Prostate gland (tissue), 2 donors: ENCODE measurements around the gene KRTAP1-5. TPM values are rescaled to one million over a fixed set of nuclear protein-coding genes. Genes with fewer than 3 reads are reported as not detected.
"Not testable (repeated sequence)": the region's sequence is repeated elsewhere in the genome, so short reads cannot be mapped to it uniquely, and the experiment has no call there.

Experiments used
- DNase-seq: peaks from one replicate; pipeline ENCODE4 v3.0.0-alpha.2; 2019; ENCODE audit warnings: low spot score
- H3K27ac ChIP-seq, 2 donors: fragments of 200-600 bp; sonication (generic); 2 replicates each; pipeline ENCODE4 v1.5.1; 2017 to 2019
- H3K27me3 ChIP-seq: fragments of 200-600 bp; sonication (generic); replicated peaks from 2 replicates; pipeline ENCODE4 v1.5.1; 2019; ENCODE audit not compliant: insufficient read depth
- H3K36me3 ChIP-seq, 2 donors: fragments of 200-600 bp; sonication (generic); 1 replicate in 1 of 2; 2 replicates in 1 of 2; pipeline versions ENCODE4 v1.5.1 to v1.8.1; 2017 to 2019
- H3K4me1 ChIP-seq: fragments of 200-600 bp; sonication (generic); replicated peaks from 2 replicates; pipeline ENCODE4 v1.5.1; 2019
- H3K4me3 ChIP-seq, 2 donors: fragments of 200-600 bp; sonication (generic); 2 replicates each; pipeline ENCODE4 v1.5.1; 2017 to 2019
- H3K9me3 ChIP-seq: fragments of 200-600 bp; sonication (generic); 2 replicates; pipeline ENCODE4 v1.5.1; 2017
- POLR2A ChIP-seq: fragments of 450-650 bp; IDR thresholded peaks from one replicate; pipeline ENCODE4 v1.6.1; 2016; ENCODE audit warnings: antibody characterized with exemption, mild to moderate bottlenecking
- POLR2AphosphoS5 ChIP-seq: sonication (generic); formaldehyde crosslinking; IDR thresholded peaks from one replicate; pipeline ENCODE4 v1.6.1; 2017; ENCODE audit warnings: antibody characterized with exemption
- WGBS: methylation state at CpG from one replicate; pipeline ENCODE4 v1.1.5; 2018; 5-methylcytosine and 5-hydroxymethylcytosine counted together
- intact Hi-C: fragments of 100-400 bp; cut with DNase I; formaldehyde crosslinking; loops from one replicate; pipeline ENCODE4 v1.14.2; 2022
- total RNA-seq, 2 donors: library from RNA; depleted of rRNA; stranded (reverse); fragments of >200 nt; gene quantifications; one replicate each; pipeline ENCODE4 v1.1.0, GENCODE V29; 2016
- TF ChIP-seq, protein P1 (sequence below), 4 experiments: fragments of 200-600 bp in 2 of 4; fragments of 450-650 bp in 2 of 4; sonication (generic) in 2 of 4; IDR thresholded peaks; 1 replicate in 3 of 4; 2 replicates in 1 of 4; pipeline ENCODE4 v1.5.1; 2016 to 2019; ENCODE audit warnings: antibody characterized with exemption in 4 of 4, mild to moderate bottlenecking in 2 of 4, moderate library complexity in 2 of 4

The KRTAP1-5 gene
- total RNA-seq, 2 donors from 2014 or later = 0.51 TPM; not detected in 1

DNA sequence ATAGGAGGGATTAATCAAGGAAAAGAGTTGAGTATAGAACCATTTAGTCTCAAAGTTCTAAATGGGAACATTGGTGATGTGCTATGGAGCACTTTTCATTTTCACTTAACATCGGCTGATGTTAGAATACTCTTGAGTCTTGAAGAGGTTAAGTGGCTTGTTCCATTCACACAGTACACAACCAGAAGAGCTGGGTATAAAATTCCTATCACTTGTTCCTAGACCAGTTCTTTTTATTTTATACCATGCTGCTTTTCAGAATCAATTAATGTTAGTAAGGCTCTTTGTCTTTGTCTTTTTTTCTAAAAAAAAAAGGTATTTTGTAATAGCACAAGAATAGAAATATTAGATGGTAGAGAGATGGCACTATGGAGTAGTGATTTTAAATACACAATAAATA is 15.9 kb upstream of the KRTAP1-5 start:
- Histone ChIP-seq H3K9me3 (no peaks in the 10 kb centered on the region), H3K27ac (no peak overlapping the region), H3K27me3 (no peaks in the 10 kb centered on the region), H3K4me3 (no peak overlapping the region), H3K4me1 (no peaks in the 10 kb centered on the region), H3K36me3 (no peaks in the 10 kb centered on the region)
- intact Hi-C loops = no loop called here
- no peak for DNase-seq
- 88% methylated on average over 1 of the region's 1 CpG for WGBS
- TF ChIP-seq, protein P1, sequence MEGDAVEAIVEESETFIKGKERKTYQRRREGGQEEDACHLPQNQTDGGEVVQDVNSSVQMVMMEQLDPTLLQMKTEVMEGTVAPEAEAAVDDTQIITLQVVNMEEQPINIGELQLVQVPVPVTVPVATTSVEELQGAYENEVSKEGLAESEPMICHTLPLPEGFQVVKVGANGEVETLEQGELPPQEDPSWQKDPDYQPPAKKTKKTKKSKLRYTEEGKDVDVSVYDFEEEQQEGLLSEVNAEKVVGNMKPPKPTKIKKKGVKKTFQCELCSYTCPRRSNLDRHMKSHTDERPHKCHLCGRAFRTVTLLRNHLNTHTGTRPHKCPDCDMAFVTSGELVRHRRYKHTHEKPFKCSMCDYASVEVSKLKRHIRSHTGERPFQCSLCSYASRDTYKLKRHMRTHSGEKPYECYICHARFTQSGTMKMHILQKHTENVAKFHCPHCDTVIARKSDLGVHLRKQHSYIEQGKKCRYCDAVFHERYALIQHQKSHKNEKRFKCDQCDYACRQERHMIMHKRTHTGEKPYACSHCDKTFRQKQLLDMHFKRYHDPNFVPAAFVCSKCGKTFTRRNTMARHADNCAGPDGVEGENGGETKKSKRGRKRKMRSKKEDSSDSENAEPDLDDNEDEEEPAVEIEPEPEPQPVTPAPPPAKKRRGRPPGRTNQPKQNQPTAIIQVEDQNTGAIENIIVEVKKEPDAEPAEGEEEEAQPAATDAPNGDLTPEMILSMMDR (IDR thresholded peaks at IDR 0.05) = no peak
- no peak for TF ChIP-seq POLR2AphosphoS5
- no peak for TF ChIP-seq POLR2A

DNA sequence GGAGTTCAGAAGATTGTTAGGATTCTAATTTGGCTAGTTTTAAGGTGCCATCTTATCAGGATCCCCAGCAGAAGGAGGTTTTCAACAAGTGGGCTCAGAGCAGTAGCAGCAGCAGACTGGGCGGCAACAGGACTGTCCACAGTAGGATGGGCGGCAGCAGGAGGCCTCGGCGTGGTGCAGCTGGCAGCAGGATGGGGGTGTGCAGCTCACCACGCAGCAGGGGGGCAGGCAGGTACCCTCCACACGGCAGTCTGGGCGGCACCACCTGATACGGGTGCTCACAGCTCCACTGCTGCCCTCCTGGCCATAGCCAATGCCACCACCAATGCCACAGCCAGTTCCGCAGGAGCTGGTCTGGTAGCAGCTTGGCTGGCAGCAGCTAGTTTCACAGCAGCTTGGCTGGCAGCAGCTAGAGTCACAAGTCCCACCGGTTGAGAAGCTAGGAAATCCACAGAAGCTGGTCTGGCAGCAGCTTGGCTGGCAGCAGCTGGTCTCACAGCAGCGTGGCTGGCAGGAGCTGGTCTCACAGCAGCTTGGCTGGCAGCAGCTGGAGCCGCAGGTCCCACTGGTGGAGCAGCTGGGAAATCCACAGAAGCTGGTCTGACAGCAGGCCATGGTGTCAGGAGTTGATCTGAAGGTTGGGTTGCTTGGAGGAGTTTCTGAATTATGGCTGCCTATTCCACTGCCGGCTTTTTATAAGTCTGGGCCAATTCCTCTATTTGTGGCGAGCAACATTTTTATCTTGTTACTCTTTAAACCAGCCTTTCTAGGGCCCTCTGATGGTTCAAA is 14.0 kb upstream of the KRTAP1-5 start, which contains the start of gene KRTAP1-1:
KRTAP1-1 (minus strand) TSS at position 668 of the 789 bp plus-strand sequence; CDS start at position 615, 53 bp downstream.
- H3K36me3 ChIP-seq, H3K27me3 ChIP-seq, H3K4me3 ChIP-seq, intact Hi-C loops, H3K27ac ChIP-seq, H3K4me1 ChIP-seq, H3K9me3 ChIP-seq: not testable (repeated sequence)
- 52% methylated on average over 12 of the region's 14 CpGs for WGBS
- peak; percentile 50 for DNase-seq

DNA sequence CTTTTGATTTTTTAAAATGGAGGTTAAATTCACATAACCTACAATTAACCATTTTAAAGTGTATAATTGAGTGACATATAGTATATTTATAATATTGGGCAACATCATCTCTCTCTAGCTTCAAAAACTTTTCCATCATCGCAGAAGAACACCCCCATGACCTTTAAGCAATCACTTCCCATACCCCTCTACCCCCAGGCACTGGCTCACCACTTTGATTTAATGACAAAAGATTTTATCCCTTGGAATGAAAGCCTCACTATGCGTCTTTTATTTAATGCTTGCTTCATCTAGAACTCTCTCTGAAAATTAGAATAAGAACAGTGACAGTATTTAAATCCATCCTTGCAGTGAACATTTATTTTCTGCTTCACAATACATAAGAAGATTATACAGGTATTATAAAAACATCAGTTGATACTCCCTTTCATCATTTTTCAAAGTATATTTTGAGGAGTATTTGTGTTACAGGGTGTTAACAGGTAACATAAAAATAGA is 10.9 kb upstream of the KRTAP1-5 start:
- no peaks in the 10 kb centered on the region for H3K27me3 ChIP-seq
- TF ChIP-seq, protein P1 (IDR thresholded peaks at IDR 0.05) = no peak
- no peak for TF ChIP-seq POLR2AphosphoS5
- TF ChIP-seq POLR2A = no peak

DNA sequence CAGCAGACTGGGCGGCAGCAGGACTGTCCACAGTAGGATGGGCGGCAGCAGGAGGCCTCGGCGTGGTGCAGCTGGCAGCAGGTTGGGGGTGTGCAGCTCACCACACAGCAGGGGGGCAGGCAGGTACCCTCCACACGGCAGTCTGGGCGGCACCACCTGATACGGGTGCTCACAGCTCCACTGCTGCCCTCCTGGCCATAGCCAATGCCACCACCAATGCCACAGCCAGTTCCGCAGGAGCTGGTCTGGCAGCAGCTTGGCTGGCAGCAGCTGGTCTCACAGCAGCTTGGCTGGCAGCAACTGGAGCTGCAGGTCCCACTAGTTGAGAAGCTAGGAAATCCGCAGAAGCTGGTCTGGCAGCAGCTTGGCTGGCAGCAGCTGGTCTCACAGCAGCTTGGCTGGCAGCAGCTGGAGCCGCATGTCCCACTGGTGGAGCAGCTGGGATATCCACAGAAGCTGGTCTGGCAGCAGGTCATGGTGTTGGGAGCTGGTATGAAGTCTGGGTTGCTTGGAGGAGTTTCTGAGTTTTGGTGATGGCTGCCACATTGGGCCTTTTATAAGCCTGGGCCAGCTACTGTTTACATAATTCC is 7.4 kb upstream of the KRTAP1-5 start, which contains the start of gene KRTAP1-3:
KRTAP1-3 (minus strand) TSS at position 529 of the 590 bp plus-strand sequence; CDS start at position 476, 53 bp downstream.
- DNase-seq, H3K4me3 ChIP-seq, H3K4me1 ChIP-seq, H3K27ac ChIP-seq, H3K9me3 ChIP-seq, intact Hi-C loops, H3K36me3 ChIP-seq, H3K27me3 ChIP-seq: not testable (repeated sequence)
- 69% methylated on average over 10 of the region's 10 CpGs for WGBS

More for the DNA sequence above, 10.9 kb upstream of the KRTAP1-5 start:
- Histone ChIP-seq H3K9me3 (no peaks in the 10 kb centered on the region), H3K36me3 (no peaks in the 10 kb centered on the region), H3K4me1 (no peaks in the 10 kb centered on the region), H3K27ac (no peak overlapping the region), H3K4me3 (no peak overlapping the region)
- intact Hi-C loops = no loop called here
- DNase-seq = no peak
- 89% methylated on average over 2 of the region's 2 CpGs for WGBS

DNA sequence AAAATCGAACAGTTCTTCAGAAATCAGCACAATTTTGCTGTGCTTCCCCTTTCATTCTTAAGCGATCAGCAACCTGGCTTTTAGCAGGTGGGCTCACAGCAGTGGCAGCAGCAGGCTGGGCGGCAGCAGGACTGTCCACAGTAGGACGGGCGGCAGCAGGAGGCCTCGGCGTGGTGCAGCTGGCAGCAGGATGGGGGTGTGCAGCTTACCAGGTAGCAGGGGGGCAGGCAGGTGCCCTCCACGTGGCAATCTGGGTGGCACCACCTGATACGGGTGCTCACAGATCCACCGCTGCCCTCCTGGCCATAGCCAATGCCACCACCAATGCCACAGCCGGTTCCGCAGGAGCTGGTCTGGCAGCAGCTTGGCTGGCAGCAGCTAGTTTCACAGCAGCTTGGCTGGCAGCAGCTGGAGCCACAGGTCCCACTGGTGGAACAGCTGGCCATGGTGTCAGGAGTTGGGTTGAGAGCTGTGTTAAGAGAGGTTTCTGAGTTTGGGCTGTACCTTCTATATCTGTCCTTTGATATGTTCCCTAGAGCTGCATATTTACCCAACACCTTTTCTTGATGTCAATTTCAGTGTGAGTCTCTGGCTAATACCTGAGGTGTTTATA is 2.7 kb upstream of the KRTAP1-5 start, which contains the start of gene KRTAP1-4:
KRTAP1-4 (minus strand) TSS at position 563 of the 613 bp plus-strand sequence; CDS start at position 446, 117 bp downstream.
- TF ChIP-seq, protein P1 (IDR thresholded peaks at IDR 0.05) = no peak
- TF ChIP-seq POLR2AphosphoS5 (no peak), POLR2A (no peak)
- no peak within 1 kb of the TSS for H3K27ac ChIP-seq
- no peak within 1 kb of the TSS for H3K4me3 ChIP-seq
- no peaks in the 10 kb centered on the region for H3K9me3 ChIP-seq
- WGBS = 83% methylated on average over 12 of the region's 12 CpGs
- no peak for DNase-seq
- H3K27me3 ChIP-seq = no peaks in the 10 kb centered on the region
- H3K36me3 ChIP-seq = no peaks in the 10 kb centered on the region
- intact Hi-C loops = no loop called here
- no peaks in the 10 kb centered on the region for H3K4me1 ChIP-seq
